Natural killer cell (primary cell): ENCODE measurements around the gene TFCP2L1. TPM values are rescaled to one million over a fixed set of nuclear protein-coding genes. Genes with fewer than 3 reads are reported as not detected.

Experiments used
- ATAC-seq, 3 donors: fragments of 150-1000 bp in 2 of 3; fragments of 200-7000 bp in 1 of 3; cut with Tn5 transposase; 1 replicate in 1 of 3; 2 replicates in 2 of 3; pipeline ENCODE4 v1.10.0; 2021; ENCODE audit warnings: mild to moderate bottlenecking in 2 of 3, moderate library complexity in 2 of 3
- DNase-seq, 2 donors: peaks; one replicate each; pipeline versions ENCODE4 v3.0.0 to v3.0.0-alpha.2; 2013 to 2021; ENCODE audit warnings: mixed read lengths in 1 of 2
- H3K27ac ChIP-seq: one replicate; pipeline ENCODE4 v1.5.1; 2013; ENCODE audit warnings: mild to moderate bottlenecking, low read length
- H3K27me3 ChIP-seq: one replicate; pipeline ENCODE4 v1.6.1; 2013; ENCODE audit warnings: low read length; ENCODE audit not compliant: control insufficient read depth, insufficient read depth
- H3K36me3 ChIP-seq: one replicate; pipeline ENCODE4 v1.6.1; 2013; ENCODE audit warnings: low read length; ENCODE audit not compliant: control insufficient read depth, insufficient read depth
- H3K4me1 ChIP-seq: one replicate; pipeline ENCODE4 v1.6.1; 2013; ENCODE audit warnings: low read length; ENCODE audit not compliant: control insufficient read depth, insufficient read depth
- H3K4me3 ChIP-seq: one replicate; pipeline ENCODE4 v1.5.1; 2013; ENCODE audit warnings: low read length
- H3K9me3 ChIP-seq: one replicate; pipeline ENCODE4 v1.6.1; 2013; ENCODE audit warnings: low read length; ENCODE audit not compliant: control insufficient read depth, insufficient read depth
- H3K27ac Mint-ChIP-seq, 2 donors: one replicate each; pipeline ENCODE4 v1.8.0; 2022; ENCODE audit warnings: mild to moderate bottlenecking in 2 of 2, mixed read lengths in 2 of 2, moderate library complexity in 1 of 2
- H3K27me3 Mint-ChIP-seq, 2 donors: one replicate each; pipeline ENCODE4 v1.8.0; 2022; ENCODE audit warnings: low read depth in 2 of 2, mixed read lengths in 2 of 2
- H3K36me3 Mint-ChIP-seq: one replicate; pipeline ENCODE4 v1.8.0; 2022; ENCODE audit warnings: mixed read lengths
- H3K4me1 Mint-ChIP-seq, 2 donors: one replicate each; pipeline ENCODE4 v1.8.0; 2022; ENCODE audit warnings: mixed read lengths in 2 of 2
- H3K4me3 Mint-ChIP-seq: one replicate; pipeline ENCODE4 v1.8.0; 2022; ENCODE audit warnings: mild to moderate bottlenecking, moderate library complexity, mixed read lengths
- H3K9me3 Mint-ChIP-seq, 2 donors: one replicate each; pipeline ENCODE4 v1.8.0; 2022; ENCODE audit warnings: mixed read lengths in 2 of 2
- WGBS: methylation state at CpG from one replicate; pipeline ENCODE4 v1.1.7; 2013; ENCODE audit warnings: missing lambda C conversion rate; ENCODE audit not compliant: insufficient coverage; 5-methylcytosine and 5-hydroxymethylcytosine counted together
- intact Hi-C: fragments of 100-400 bp; cut with micrococcal nuclease; formaldehyde crosslinking; loops from one replicate; pipeline ENCODE4 v1.14.2; 2022
- total RNA-seq, 4 donors: library from RNA; stranded (reverse); fragments of 120-200 nt in 1 of 4; gene quantifications; one replicate each; pipeline versions ENCODE4 v1.2.3 to v1.2.4, GENCODE V29; 2013 to 2022
- TF ChIP-seq, protein P1 (sequence below): fragments of 200-600 bp; IDR thresholded peaks from one replicate; pipeline ENCODE4 v1.8.0; 2022; ENCODE audit warnings: antibody characterized with exemption

TFCP2L1 gene
- total RNA-seq, 3 donors from 2014 or later (not counting 1 experiment from before 2014, with no cell fraction given) = 0.72 to 1.8 (median 0.85) TPM

DNA sequence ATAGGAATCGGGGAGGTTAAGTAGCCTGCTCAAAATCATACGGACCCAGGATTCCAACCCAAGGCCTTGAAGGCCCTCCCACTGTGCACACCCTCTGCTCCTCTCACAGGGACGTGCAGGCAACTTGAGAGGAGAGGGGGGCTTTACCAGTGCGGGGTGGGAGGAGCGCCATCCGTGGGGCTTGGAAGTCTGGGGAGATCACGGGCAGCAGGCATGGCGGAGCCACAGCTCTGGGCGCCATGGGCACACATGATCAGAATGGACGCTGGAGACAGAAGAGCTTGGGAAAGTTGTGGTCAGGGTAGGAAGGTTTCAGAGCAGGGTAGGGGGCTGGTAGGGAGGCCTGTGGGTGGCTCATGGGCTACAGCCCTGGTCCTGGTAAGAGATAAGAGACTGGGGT is 70.7 kb downstream of the TFCP2L1 start:
- TF ChIP-seq, protein P1, sequence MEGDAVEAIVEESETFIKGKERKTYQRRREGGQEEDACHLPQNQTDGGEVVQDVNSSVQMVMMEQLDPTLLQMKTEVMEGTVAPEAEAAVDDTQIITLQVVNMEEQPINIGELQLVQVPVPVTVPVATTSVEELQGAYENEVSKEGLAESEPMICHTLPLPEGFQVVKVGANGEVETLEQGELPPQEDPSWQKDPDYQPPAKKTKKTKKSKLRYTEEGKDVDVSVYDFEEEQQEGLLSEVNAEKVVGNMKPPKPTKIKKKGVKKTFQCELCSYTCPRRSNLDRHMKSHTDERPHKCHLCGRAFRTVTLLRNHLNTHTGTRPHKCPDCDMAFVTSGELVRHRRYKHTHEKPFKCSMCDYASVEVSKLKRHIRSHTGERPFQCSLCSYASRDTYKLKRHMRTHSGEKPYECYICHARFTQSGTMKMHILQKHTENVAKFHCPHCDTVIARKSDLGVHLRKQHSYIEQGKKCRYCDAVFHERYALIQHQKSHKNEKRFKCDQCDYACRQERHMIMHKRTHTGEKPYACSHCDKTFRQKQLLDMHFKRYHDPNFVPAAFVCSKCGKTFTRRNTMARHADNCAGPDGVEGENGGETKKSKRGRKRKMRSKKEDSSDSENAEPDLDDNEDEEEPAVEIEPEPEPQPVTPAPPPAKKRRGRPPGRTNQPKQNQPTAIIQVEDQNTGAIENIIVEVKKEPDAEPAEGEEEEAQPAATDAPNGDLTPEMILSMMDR = no peak
- no peak for ATAC-seq
- Mint-ChIP-seq H3K36me3 (no peaks in the 10 kb centered on the region), H3K4me3 (no peak overlapping the region), H3K4me1 (no peaks in the 10 kb centered on the region), H3K27me3 (peaks cover 0 to 2% of the 10 kb centered on the region in 2 donors), H3K9me3 (no peaks in the 10 kb centered on the region), H3K27ac (no peak overlapping the region)
- DNase-seq = no peak
- H3K36me3 ChIP-seq = no peaks in the 10 kb centered on the region
- H3K4me1 ChIP-seq = no peaks in the 10 kb centered on the region
- H3K27me3 ChIP-seq = no peaks in the 10 kb centered on the region
- H3K27ac ChIP-seq = no peak overlapping the region
- WGBS = 92% methylated on average over 10 of the region's 10 CpGs
- no peaks in the 10 kb centered on the region for H3K9me3 ChIP-seq
- intact Hi-C loops = no loop called here
- H3K4me3 ChIP-seq = no peak overlapping the region

DNA sequence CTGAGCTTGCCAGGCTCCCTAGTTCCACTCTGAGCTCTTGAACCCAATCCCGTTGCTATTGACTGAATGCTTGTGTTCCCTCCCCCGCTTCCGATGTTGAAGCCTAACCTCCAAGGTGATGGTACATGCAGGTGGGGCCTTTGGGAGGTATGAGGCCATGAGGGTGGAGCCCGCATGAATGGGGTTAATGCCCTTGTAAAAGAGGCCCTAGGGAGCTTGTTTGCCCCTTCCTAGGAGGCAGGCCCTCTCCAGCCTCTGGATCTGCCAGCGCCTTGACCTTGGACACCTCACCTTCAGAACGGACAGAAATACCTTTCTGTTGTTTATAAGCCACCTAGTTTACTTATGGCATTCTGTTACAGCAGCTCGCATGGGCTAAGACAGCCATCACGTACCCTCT is 71.6 kb downstream of the TFCP2L1 start:
- Histone ChIP-seq H3K36me3 (no peaks in the 10 kb centered on the region), H3K9me3 (no peaks in the 10 kb centered on the region), H3K4me1 (no peaks in the 10 kb centered on the region), H3K27ac (no peak overlapping the region), H3K4me3 (no peak overlapping the region), H3K27me3 (no peaks in the 10 kb centered on the region)
- H3K9me3 Mint-ChIP-seq = no peaks in the 10 kb centered on the region
- H3K36me3 Mint-ChIP-seq = no peaks in the 10 kb centered on the region
- no peak overlapping the region for H3K27ac Mint-ChIP-seq
- no peaks in the 10 kb centered on the region for H3K4me1 Mint-ChIP-seq
- intact Hi-C loops = no loop called here
- no peak for DNase-seq
- no peak for ATAC-seq
- TF ChIP-seq, protein P1 = no peak
- WGBS = 89% methylated on average over 8 of the region's 8 CpGs
- peaks cover 0 to 2% of the 10 kb centered on the region in 2 donors for H3K27me3 Mint-ChIP-seq
- no peak overlapping the region for H3K4me3 Mint-ChIP-seq

- H3K27me3 Mint-ChIP-seq = peaks cover 0 to 2% of the 10 kb centered on the region in 2 donors
- H3K27ac ChIP-seq = no peak overlapping the region
- H3K27me3 ChIP-seq = no peaks in the 10 kb centered on the region
- no peak for ATAC-seq
- WGBS = 90% methylated on average over 33 of the region's 33 CpGs
- no peak overlapping the region for H3K4me3 ChIP-seq
- H3K4me3 Mint-ChIP-seq = no peak overlapping the region
- intact Hi-C loops = no loop called here
- no peaks in the 10 kb centered on the region for H3K4me1 ChIP-seq
- H3K27ac Mint-ChIP-seq = no peak overlapping the region
- no peaks in the 10 kb centered on the region for H3K9me3 Mint-ChIP-seq
- TF ChIP-seq, protein P1 = no peak
- H3K4me1 Mint-ChIP-seq = no peaks in the 10 kb centered on the region
- no peaks in the 10 kb centered on the region for H3K9me3 ChIP-seq
- H3K36me3 Mint-ChIP-seq = no peaks in the 10 kb centered on the region
- no peaks in the 10 kb centered on the region for H3K36me3 ChIP-seq
- no peak for DNase-seq
Measured at GRCh38 chr2:121212661-121213325, 72.2 kb downstream of the TFCP2L1 start.

DNA sequence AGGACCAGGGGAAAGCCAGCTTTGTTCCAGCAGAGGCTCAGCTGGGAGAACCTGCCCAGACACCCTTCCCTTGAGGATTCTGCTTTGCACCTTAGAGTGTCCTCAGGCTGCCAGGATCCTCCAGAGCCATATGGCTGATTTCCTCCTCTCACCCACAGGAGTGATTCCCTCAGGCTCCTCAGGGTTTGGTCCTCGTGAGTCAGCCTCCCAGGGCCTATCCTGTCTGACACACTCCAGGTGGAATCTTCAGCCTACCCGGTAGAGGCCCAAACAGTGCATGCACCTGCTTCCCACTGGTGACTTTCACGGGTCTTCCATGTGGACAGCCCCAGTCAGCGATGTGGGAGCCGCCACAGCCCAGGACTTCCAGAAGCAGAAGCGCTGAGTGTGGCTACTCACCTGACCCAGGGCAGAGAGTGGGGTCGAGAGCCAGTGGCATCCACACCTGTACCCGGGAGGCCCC is 73.3 kb downstream of the TFCP2L1 start:
- Mint-ChIP-seq H3K4me1 (no peaks in the 10 kb centered on the region), H3K36me3 (no peaks in the 10 kb centered on the region), H3K9me3 (no peaks in the 10 kb centered on the region), H3K27ac (no peak overlapping the region), H3K4me3 (no peak overlapping the region), H3K27me3 (peaks cover 0 to 2% of the 10 kb centered on the region in 2 donors)
- no peaks in the 10 kb centered on the region for H3K27me3 ChIP-seq
- no peaks in the 10 kb centered on the region for H3K4me1 ChIP-seq
- no peak for ATAC-seq
- no peak for DNase-seq
- TF ChIP-seq, protein P1 = no peak
- no peaks in the 10 kb centered on the region for H3K36me3 ChIP-seq
- H3K9me3 ChIP-seq = no peaks in the 10 kb centered on the region
- 89% methylated on average over 8 of the region's 8 CpGs for WGBS
- no peak overlapping the region for H3K4me3 ChIP-seq
- intact Hi-C loops = no loop called here
- no peak overlapping the region for H3K27ac ChIP-seq
